IPS DF 4.7 (cell line): ENCODE results near the gene DIAPH3.

Source experiments
- DNase-seq: peaks from one replicate; pipeline ENCODE4 v3.0.0-alpha.2; 2013; ENCODE audit warnings: low spot score; ENCODE audit errors: extremely low read depth

Gene DIAPH3

DNA sequence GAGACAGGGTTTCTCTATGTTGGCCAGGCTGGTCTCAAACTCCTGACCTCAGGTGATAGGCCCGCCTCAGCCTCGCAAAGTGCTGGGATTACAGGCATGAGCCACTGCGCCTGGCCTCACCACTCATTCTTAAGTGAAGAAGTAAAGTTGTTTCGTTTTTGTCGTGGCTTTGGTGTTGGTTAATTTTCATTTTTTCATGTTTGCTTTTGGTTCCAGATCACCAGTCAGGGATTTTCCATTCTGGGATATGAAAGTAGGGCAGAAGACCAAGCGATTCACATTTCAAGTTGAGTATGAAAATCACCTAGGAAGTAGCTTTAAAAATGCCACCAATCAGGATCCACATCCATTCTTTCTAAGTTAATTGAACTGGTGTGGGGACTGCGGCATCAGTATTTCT lies 289.9 kb downstream of the DIAPH3 start:
- DNase-seq, result no peak

DNA sequence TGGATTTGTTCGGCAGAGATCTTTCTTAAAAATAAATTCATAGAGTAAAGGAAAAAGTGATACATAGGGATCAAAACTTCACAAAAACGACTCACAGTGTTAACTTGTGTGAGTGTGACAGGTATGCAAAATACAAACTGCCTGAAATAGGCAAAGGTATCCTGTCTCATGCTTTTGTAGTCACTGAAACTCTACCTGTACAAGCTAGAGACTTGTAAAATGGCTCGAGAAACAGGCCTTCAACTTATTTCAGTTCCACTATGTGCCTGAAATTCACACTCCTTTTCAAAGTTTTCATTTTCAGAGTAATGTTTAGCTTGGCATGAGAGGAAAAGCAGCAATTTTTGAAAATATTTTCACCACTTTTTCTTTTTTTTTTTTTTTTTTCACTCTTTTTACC lies 290.4 kb downstream of the DIAPH3 start:
- no peak for DNase-seq

DNA sequence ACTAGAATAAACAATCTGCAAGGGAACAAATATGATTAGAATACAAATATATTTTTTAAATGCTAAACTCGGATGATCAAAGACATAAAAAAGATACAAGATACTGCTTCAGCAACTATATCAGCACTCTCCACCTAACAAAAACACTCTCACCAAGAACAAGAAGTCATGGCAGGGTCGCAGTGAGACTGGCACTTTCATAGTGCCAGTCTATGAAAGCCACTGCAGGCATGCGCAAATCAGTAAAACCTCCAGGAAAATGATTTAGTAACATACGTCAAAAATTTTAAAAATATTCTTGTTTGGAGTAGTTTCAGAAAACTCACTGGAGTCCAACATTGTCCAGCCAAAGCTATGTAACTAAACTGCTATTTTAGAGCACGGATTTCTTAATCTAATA lies 295.9 kb downstream of the DIAPH3 start:
- no peak for DNase-seq

DNA sequence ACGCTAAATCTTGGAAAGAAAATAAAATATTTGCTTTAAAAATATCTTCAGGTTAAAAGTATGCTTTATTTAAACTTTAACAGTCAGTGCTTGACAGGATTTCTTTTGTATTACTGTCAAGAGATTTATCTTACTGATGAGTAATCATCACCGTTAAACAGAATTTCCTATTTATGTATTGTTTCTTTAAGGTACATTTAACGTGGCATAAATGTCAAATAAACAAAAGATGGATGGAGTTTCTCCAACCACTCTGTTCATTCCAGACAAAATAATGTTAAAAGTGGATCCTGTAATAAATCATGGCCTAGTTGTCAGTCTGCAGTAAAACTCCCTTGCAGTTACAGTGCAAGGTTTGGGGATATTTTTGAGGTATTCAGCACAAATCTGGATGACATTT lies 298.3 kb downstream of the DIAPH3 start:
- no peak for DNase-seq

DNA sequence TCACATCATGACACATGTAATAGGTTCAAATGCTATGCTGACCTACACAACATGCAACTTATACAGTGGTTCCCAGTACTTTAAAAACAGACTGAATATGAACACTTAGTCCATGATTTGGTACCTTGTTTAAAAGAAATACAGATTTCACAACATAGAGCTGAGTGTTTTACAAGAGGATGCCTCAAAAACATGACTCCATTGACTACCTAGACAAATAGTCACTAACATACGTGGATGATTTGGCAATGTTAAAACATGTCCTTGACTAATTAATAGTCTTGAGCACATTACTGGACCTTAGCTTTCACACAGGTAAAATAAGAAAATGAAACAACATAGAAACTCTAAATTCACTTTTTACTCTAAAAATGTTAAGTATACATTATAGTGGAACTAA lies 300.1 kb downstream of the DIAPH3 start:
- no peak for DNase-seq

DNA sequence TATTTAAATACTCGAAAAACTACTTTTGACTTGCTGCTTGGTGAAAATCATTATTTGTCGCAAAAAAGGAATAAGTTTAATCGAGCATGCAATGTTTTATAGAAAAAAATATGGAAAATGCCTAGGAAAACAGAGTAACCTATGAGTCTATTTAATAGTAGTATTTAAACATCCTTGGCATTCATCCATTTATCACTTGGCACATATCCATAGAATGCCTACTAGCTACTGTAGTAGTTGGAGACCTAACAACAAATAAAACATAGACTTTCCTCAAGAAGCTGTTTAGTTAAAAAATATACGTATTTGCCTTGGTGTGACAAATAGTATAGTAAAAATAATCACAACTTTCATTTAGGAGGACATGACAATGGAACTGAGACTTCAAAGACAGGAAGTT lies 302.1 kb downstream of the DIAPH3 start:
- DNase-seq, result no peak

DNA sequence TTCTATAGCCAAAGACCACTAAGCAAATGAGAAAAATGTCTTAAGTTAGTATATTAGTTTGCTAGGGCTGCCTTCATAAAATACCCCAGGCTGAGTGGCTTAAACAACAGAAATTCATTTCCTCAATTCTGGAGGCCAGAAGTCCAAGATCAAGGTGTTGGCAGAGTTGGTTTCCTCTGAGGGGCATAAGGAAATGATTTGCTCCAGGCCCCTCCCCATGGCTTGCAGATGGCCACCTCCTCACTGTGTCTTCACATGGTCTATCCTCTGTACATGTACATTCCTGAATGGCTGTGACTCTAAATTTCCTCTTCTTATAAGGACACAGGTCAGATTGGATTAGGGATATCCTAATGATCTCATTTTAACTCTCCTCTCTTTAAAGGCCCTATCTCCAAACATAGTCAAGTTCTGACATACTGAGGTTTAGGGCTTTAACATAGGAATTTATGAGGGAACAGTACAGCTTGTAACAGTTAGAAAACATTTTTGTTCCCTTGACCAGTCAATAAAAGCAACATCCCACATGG lies 307.4 kb downstream of the DIAPH3 start:
- no peak for DNase-seq

DNA sequence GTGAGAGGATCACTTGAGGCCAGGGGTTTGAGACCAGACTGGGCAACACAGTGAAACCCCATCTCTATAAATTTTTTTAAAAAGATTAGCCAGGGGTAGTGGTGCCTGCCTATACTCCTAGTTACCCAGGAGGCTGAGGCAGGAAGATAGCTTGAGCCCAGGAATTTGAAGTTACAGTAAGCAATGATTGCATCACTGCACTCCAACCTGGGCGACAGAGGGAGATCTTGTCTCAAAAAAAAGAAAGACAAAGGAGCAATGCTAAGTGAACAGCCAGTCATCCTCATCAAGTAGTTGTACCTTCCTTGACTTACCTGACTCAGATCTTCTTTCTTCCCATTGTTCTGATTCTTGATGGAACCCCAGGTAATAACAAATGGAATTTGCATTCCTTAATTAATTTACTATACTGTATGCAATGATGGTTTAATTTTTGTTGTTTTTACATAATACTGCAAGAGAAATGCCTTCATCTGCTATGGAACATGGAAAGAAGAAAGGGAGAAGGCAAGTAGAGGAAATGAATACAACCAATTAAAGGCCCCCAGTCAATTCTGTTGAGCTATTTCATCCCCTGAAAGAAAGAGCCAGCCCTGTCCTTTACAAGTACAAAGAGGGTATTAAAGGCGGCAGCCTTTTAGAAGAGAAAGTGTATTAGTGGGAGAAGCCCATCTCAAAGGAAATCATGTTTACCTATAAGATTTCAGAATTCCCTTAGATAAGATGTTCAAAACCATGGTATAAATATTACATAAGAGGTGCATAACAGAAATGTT lies 316.7 kb downstream of the DIAPH3 start:
- no peak for DNase-seq

DNA sequence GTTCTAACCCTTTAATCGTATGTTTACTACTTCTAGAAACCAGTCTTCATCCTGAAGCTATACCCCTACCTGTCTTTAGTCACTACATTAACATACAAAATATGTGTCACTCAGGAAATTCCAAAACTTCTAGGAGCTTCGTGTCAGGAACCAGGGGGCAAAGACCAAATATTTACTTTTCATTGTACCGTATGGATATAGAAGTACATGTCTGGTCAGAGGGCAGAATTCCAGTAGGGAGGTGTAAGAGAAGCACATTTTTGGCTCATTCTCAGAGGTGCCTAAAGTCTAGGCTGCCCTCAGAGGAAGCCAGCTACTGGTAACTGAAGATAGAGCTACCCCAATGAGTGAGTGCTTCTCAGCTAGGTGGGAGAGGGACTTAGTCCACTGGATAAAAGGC lies 320.7 kb downstream of the DIAPH3 start:
- no peak for DNase-seq

DNA sequence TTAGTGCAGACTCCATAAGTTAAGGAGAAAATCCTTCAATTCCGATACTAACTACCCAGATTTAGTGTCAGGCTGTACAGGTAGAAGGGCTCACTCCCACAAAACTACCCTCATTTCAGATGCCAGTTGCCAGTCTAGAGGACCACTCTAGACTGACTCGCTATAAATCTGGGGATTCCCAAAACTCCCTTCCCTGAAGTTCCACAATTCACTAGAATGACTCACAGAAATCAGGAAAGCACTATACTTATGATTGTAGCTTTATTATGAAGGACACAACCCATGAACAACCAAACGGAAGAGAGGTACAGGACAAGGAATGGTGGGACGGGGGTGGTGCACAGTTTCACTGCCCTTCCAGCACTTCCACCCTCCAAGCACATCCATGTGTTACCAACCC lies 321.2 kb downstream of the DIAPH3 start:
- no peak for DNase-seq

DNA sequence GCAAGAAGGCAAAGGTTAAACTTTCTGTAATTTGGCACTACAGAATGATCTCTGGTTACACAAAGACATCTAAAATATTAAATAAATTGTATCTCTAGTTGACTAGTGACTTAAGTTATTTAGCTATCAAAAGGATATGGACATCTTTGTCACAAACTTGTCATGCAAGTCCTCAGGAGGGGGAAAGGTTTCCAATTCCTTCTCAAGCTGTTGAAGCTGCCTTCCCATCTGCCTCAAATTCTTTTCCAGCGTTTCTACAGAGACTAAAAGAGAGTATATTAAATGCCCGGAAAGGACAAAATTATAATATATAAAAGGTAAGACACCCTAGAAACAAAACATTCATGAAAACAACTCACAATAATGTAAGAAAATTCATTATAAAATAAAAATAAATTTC lies 324.5 kb downstream of the DIAPH3 start:
- no peak for DNase-seq

DNA sequence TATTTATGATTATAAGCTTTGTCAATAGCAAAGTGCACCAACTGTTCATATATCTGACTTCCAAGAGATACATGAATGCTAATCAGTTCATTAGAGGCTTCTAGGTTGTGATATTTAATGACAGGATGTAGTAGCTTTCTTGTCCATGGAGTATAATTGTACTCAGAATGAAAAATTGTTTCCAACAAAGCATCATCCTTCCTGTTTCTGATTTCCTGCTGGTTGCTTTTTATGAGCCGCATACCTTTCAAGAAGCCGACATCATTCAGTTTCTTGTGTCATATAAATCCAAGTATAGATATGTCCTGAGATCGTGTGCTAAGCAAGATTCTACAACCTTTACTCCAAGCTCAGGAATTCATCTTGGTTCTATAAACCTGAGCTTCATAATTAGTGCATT lies 326.6 kb downstream of the DIAPH3 start:
- DNase-seq, result no peak

DNA sequence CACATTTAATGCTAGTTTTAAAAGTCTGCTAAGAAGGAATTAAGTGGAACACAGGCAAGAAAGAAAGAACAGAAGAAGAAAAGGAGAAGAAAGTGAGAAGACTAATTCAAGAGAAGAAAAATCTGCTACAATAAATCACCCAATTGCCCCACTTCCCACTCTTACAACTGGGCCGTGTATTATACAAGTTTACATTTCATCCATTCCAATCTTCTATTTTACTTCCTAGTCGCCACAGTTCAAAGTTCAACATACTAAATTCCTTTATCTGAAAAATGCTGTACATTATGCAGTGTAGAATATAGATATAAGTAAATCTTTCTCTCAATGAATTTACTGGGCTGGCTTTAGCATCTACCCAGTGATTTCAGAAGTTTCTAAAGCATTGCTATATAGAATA lies 328.2 kb downstream of the DIAPH3 start:
- no peak for DNase-seq

DNA sequence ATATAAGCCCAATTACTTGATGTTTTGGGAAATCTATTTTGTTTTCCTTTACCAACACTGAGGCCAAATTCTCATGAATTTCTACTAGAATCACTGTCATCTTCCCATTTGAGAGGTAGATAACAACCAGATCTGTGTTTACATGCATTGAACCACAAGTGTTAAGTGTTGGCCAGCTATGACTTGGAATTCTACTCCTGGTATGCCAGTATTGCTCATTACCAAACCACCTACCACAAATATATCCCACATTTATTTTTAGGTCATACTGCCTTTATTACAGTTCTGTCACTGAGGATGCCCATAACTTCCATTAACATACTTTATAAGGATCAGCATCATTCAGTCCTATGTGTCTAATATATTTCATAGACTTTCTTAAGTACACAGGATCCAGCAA lies 328.9 kb downstream of the DIAPH3 start:
- DNase-seq, result no peak

DNA sequence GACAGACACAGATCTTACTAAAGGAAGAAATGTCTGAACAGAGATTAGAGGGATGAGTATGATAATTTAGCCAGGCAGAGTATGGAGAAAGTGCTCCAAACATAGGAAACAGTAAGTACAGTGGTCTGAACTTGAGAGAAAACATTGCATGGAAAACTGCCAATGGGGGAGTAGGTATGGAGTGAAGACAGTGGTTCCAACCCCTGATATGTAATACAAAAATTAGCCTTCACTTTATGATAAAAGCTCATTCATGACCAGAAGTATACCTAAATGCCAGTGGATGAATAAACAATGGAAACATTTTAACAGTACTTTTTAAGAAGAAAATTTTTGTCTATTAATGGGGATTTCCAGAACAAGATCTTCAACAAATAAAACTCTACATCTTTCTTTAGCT lies 334.0 kb downstream of the DIAPH3 start:
- no peak for DNase-seq

DNA sequence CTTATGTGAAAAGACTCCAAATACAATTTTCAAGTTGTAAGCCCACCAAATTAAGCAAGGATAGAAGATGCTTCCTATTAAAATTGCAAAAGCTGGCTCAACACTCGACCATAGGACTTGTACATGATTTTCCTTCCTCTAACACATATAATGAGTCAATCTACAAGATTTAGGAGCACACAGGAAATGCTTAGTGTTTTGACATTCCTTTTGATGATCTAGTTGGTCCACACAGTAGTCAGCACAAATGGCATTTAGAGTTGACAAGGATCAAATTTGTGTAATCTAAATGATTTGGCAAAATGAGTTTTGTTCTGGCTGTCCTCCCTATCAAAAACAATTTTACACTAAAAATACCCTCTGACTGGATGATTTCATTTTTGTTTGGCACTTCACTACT lies 340.2 kb downstream of the DIAPH3 start:
- no peak for DNase-seq

DNA sequence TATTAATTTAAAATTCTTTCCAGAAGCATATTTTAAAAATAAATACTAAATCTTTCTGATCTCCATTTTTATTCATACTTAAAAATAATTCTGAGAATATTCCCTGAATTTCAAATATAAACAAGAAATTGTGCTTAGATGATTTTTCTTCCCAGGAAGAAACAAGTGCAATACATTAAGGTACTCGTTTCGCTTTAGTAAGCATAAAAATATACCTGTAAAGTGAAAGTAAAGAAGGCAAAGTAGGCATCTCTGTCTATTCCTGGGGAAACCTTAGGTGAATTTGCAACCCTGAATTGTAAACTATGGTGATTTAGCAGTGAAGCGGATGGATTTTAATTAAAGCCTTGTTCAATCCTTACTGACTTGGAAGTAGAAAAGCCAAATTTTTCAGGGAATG lies 354.2 kb downstream of the DIAPH3 start:
- no peak for DNase-seq

DNA sequence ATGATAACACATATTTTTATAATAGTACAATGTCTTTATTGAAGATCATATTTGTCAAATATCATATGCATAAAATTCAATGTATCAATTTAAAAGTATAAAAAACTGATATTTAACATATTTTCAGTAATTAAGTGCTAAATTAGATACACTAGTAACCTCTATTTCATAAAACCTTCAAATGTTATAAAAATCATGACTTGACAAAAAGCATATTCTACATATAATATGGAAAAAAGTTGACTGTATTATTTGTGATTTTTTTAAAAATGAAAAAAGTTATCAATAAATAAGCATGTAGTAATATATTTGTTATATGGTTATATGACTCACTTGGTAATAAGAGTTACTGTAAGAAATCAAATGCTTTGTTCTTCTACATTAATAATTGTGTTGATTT lies 356.9 kb downstream of the DIAPH3 start:
- no peak for DNase-seq

DNA sequence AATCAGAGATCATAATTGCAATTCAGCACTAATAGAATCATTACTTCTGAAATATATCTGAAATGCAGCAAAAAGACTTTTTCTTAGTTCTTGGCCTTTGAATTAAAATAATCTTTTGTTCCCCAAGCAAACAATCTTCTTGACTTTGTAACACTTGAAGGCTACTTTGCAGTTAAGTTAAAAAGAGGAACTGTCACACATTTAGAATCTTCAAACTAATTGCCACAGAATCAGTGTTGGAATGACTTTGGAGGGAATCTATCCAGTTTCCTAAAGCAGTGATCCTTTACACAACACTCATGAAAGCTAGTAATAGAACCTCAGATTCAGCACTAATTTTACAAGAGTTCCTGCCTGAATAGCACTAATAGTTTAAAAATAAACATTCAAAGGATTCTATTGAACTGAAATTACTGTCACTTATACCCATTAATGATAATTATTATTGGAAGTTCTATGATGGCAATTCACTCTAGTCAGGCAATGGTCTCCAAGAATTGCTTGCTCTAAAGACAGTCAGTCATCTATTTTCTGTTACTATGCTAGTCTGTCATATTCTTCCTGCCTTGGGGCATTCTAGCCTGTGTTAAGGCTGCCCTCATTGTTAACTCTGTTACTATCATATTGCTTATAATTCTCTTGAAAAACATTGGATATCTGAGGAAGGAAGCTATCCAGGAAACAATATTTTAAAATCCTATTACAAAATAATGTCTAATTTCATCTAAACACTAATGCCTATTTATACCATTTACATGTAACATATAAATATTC lies 362.4 kb downstream of the DIAPH3 start:
- DNase-seq, result no peak

DNA sequence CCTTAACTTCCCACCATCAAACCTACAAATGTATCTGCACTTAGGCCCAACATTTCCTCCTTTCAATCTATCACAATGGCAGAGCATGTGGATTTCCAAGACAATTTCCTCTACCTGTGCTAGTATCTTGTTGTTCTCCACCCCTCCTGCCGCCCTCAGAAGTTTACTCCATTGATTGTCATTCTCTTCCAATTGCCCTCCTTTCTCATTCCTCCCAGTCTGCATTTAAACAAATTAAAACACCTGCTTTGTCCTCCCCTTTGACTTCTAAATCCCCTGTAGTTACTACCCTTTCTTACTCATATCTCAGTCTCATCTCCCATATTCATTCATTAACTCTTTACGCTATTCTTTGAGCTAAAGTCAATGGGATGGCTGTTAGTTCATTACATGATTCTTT lies 370.6 kb downstream of the DIAPH3 start:
- DNase-seq, result peak; percentile 53

DNA sequence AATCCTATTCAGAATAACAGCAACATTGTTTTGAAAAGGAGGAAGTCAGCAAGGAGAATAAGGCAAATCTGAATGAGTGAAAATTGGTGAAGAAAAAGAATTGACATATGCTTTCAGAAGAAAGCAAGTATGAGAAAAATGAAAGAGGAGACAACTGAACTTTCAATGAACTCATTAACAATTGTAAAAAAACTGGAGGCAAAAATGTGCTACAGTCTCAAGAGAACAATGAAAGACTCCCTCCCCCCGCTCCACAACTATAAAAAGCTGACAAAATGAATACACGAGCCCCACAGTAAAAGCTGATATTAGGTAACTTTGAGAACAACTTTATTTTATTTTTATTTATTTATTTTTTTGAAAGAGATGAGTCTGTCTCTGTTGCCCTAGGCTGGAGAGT lies 373.1 kb downstream of the DIAPH3 start:
- no peak for DNase-seq

DNA sequence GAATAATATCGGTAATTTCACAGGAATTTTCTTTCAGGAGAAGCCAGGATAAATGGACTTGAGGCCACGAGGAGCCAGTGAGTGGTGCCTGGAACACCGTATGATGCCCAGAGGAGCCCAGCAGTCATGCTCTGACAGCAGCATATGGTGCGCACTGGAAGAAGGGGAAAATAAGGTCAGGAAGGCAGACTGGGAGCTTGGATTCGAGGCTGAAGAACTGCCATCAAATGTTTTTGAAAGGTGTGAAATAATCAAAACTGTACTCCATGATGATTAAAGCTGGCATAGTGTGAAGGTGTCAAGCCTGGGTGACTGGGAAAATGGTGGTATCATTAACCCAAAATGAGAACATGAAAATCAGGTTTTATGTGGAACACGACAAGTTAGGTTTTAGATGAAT lies 374.2 kb downstream of the DIAPH3 start:
- no peak for DNase-seq

DNA sequence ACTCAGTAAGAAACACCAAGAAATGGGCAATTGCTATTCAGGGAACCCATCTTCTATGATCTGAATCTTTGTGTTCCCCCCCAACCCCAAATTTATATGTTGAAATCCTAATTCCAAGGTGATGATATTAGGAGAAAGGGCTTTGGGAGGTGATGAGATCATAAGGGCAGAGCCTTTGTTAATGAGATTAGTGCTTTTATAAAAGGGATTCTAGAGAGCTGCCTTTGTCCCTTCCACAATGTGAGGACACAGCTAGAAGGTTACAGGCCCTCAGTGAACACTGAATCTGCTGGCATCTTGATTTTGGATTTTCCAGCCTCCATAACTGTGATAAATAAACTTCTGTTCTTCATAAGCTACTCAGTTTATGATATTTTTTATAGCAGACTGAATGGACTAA lies 376.0 kb downstream of the DIAPH3 start:
- DNase-seq, result no peak
